Upper lobe of left lung (tissue), 6 donors: Measurements from ENCODE around the gene IFNA7. TPM values are rescaled to one million over a fixed set of nuclear protein-coding genes. Genes with fewer than 3 reads are reported as not detected.

Source experiments
- small RNA-seq, 4 donors: library from RNA; depleted of rRNA; stranded (forward); fragments of <200 nt; gene quantifications; one replicate each; pipeline ENCODE3, GENCODE V24; 2016
- total RNA-seq, 6 donors: library from RNA; depleted of rRNA in 4 of 6; stranded (reverse); fragments of >200 nt in 4 of 6; gene quantifications; one replicate each; pipeline versions ENCODE4 v1.1.0 to v1.2.1, GENCODE V29; 2016 to 2021
- donor health status: DM: no; HTN: no; CAD: no; lungs with moderate emphysema.
- donor health status: DM: no; HTN: yes; CAD: no; lungs with severe emphysema.

IFNA7 gene
- total RNA-seq, 6 donors from 2014 or later = not detected

Small RNA genes lying within 50 kb of the gene (small RNA-seq; reads per million reads assigned to genes)
- gene RF00019 = 0 reads per million in 4 donors

Other genes starting within 250 kb of the IFNA7 start
- 10 to 100 TPM in 2 of 6 donors, 1 to 10 TPM in 4; 2.7 to 17.7 (median 7.3) TPM for gene HACD4, start 170.6 kb downstream of the IFNA7 start, total RNA-seq
- gene IFNB1, start 124.3 kb downstream of the IFNA7 start, total RNA-seq = not detected
- gene IFNW1, start 60.4 kb downstream of the IFNA7 start, total RNA-seq = not detected
- gene IFNA21, start 35.5 kb downstream of the IFNA7 start, total RNA-seq = not detected
- 1 to 10 TPM in 1 of 6 donors, not detected in 5; 2.1 TPM for gene IFNA4, start 14.6 kb downstream of the IFNA7 start, total RNA-seq
- not detected for gene IFNA10, start 4.9 kb upstream of the IFNA7 start, total RNA-seq
- not detected for gene IFNA16, start 15.1 kb upstream of the IFNA7 start, total RNA-seq
- gene IFNA17, start 26.0 kb upstream of the IFNA7 start, total RNA-seq = not detected
- gene IFNA14, start 37.8 kb upstream of the IFNA7 start, total RNA-seq = not detected
- under 1 TPM in 1 of 6 donors, not detected in 5; 0.23 TPM for gene IFNA5, start 103.1 kb upstream of the IFNA7 start, total RNA-seq
- 10 to 100 TPM; 14.6 to 23.7 (median 19.5) TPM for gene KLHL9, start 133.2 kb upstream of the IFNA7 start, total RNA-seq
- gene IFNA6, start 148.7 kb upstream of the IFNA7 start, total RNA-seq = not detected
- not detected for gene IFNA13, start 165.9 kb upstream of the IFNA7 start, total RNA-seq
- gene IFNA2, start 183.2 kb upstream of the IFNA7 start, total RNA-seq = not detected
- gene IFNA8, start 206.9 kb upstream of the IFNA7 start, total RNA-seq = not detected
- under 1 TPM in 2 of 6 donors, not detected in 4; 0.26 to 0.30 TPM for gene IFNA1, start 238.2 kb upstream of the IFNA7 start, total RNA-seq